CD14-positive monocyte (primary cell): ENCODE data around the gene NPW. TPM values are rescaled to one million over a fixed set of nuclear protein-coding genes. Genes with fewer than 3 reads are reported as not detected.

Source experiments
- DNase-seq, 3 donors: peaks; one replicate each; pipeline ENCODE4 v3.0.0-alpha.2; 2011 to 2022
- H2AFZ ChIP-seq: 2 replicates; pipeline ENCODE4 v1.6.0; 2012; ENCODE audit warnings: mild to moderate bottlenecking, low read depth, low read length, inconsistent platforms; ENCODE audit not compliant: insufficient read depth, poor library complexity, severe bottlenecking
- H3K27ac ChIP-seq, 2 donors: 1 replicate in 1 of 2; 2 replicates in 1 of 2; pipeline ENCODE4 v1.5.1; 2012 to 2013; ENCODE audit warnings: low read length in 2 of 2, control low read depth in 1 of 2, inconsistent platforms in 1 of 2, low read depth in 1 of 2, mild to moderate bottlenecking in 1 of 2
- H3K27me3 ChIP-seq, 2 donors: one replicate each; pipeline versions ENCODE4 v1.6.0 to v1.6.1; 2011 to 2013; ENCODE audit warnings: low read length in 2 of 2; ENCODE audit not compliant: control insufficient read depth in 2 of 2, insufficient read depth in 2 of 2
- H3K36me3 ChIP-seq, 2 donors: replicated peaks in 1 of 2; 1 replicate in 1 of 2; 2 replicates in 1 of 2; pipeline versions ENCODE4 v1.5.1 to v1.6.1; 2012 to 2013; ENCODE audit warnings: low read length in 2 of 2, control low read depth in 1 of 2, inconsistent platforms in 1 of 2, mild to moderate bottlenecking in 1 of 2; ENCODE audit not compliant: insufficient read depth in 2 of 2, control insufficient read depth in 1 of 2
- H3K4me1 ChIP-seq, 2 donors: 1 replicate in 1 of 2; 2 replicates in 1 of 2; pipeline versions ENCODE4 v1.5.1 to v1.6.1; 2012 to 2013; ENCODE audit warnings: low read length in 2 of 2, control low read depth in 1 of 2, inconsistent platforms in 1 of 2, mild to moderate bottlenecking in 1 of 2, moderate library complexity in 1 of 2; ENCODE audit not compliant: insufficient read depth in 2 of 2, control insufficient read depth in 1 of 2
- H3K4me2 ChIP-seq: replicated peaks from 2 replicates; pipeline ENCODE3; 2012; ENCODE audit warnings: low read length, moderate library complexity, mild to moderate bottlenecking; ENCODE audit not compliant: poor library complexity, severe bottlenecking; ENCODE audit errors: extremely low read depth
- H3K4me3 ChIP-seq, 3 experiments: fragments of 200-600 bp in 1 of 3; sonication (generic) in 1 of 3; replicated peaks in 1 of 3; 1 replicate in 2 of 3; 2 replicates in 1 of 3; pipeline ENCODE4 v1.5.1; 2011 to 2013; ENCODE audit warnings: low read length in 3 of 3, mild to moderate bottlenecking in 3 of 3, control low read depth in 2 of 3, low read depth in 2 of 3, inconsistent platforms in 1 of 3, moderate library complexity in 1 of 3
- H3K79me2 ChIP-seq: 2 replicates; pipeline ENCODE4 v1.6.0; 2012; ENCODE audit warnings: mild to moderate bottlenecking, control low read depth, inconsistent platforms, low read length, moderate library complexity; ENCODE audit not compliant: insufficient read depth
- H3K9ac ChIP-seq: 2 replicates; pipeline ENCODE4 v1.6.0; 2017; ENCODE audit warnings: low read length, mild to moderate bottlenecking; ENCODE audit not compliant: insufficient read depth, poor library complexity, severe bottlenecking
- H3K9me3 ChIP-seq, 2 donors: replicated peaks in 1 of 2; 1 replicate in 1 of 2; 2 replicates in 1 of 2; pipeline versions ENCODE4 v1.5.1 to v1.6.1; 2012 to 2013; ENCODE audit warnings: low read length in 2 of 2, control low read depth in 1 of 2; ENCODE audit not compliant: control insufficient read depth in 1 of 2, insufficient read depth in 1 of 2
- H4K20me1 ChIP-seq: 2 replicates; pipeline ENCODE4 v1.6.0; 2012; ENCODE audit warnings: mild to moderate bottlenecking, low read length, control low read depth, moderate library complexity; ENCODE audit not compliant: insufficient read depth
- H3K27ac Mint-ChIP-seq, 7 donors: one replicate each; pipeline ENCODE4 v1.8.0; 2020; ENCODE audit warnings: mild to moderate bottlenecking in 7 of 7, mixed read lengths in 7 of 7, moderate library complexity in 6 of 7, inconsistent platforms in 2 of 7
- H3K27me3 Mint-ChIP-seq, 3 donors: one replicate each; pipeline ENCODE4 v1.8.0; 2021 to 2022; ENCODE audit warnings: low read depth in 3 of 3, mild to moderate bottlenecking in 3 of 3, mixed read lengths in 3 of 3, moderate library complexity in 3 of 3, inconsistent platforms in 1 of 3
- H3K36me3 Mint-ChIP-seq, 2 donors: one replicate each; pipeline ENCODE4 v1.8.0; 2020; ENCODE audit warnings: mixed read lengths in 2 of 2, inconsistent platforms in 1 of 2, mild to moderate bottlenecking in 1 of 2
- H3K4me1 Mint-ChIP-seq: one replicate; pipeline ENCODE4 v1.8.0; 2020; ENCODE audit warnings: mild to moderate bottlenecking, mixed read lengths
- H3K4me3 Mint-ChIP-seq, 2 donors: one replicate each; pipeline ENCODE4 v1.8.0; 2020; ENCODE audit warnings: mild to moderate bottlenecking in 2 of 2, mixed read lengths in 2 of 2, moderate library complexity in 1 of 2
- H3K9me3 Mint-ChIP-seq, 7 donors: one replicate each; pipeline ENCODE4 v1.8.0; 2020 to 2022; ENCODE audit warnings: mixed read lengths in 7 of 7, mild to moderate bottlenecking in 6 of 7, moderate library complexity in 6 of 7, inconsistent platforms in 2 of 7
- WGBS: methylation state at CpG from one replicate; pipeline ENCODE4 v1.1.5; 2013; ENCODE audit warnings: missing lambda C conversion rate; ENCODE audit not compliant: insufficient coverage; 5-methylcytosine and 5-hydroxymethylcytosine counted together
- intact Hi-C, 2 donors: fragments of 100-400 bp; cut with micrococcal nuclease; formaldehyde crosslinking; loops; one replicate each; pipeline versions ENCODE4 v1.15.0 to v1.15.1; 2023
- polyA plus RNA-seq, 3 donors: library from polyadenylated mRNA; depleted of rRNA in 1 of 3; unstranded in 2 of 3; stranded (reverse) in 1 of 3; fragments of 300-500 nt in 2 of 3; fragments of >200 nt in 1 of 3; fragmentation: Illumina TruSeq in 2 of 3; gene quantifications; 1 replicate in 2 of 3; 2 replicates in 1 of 3; pipeline ENCODE4 v1.2.3, GENCODE V29; 2012 to 2021
- TF ChIP-seq, protein P1 (sequence below): fragments of 200-600 bp; IDR thresholded peaks from one replicate; pipeline ENCODE4 v1.8.0; 2022; ENCODE audit warnings: antibody characterized with exemption, mild to moderate bottlenecking

NPW gene
- polyA plus RNA-seq, 3 donors, result not detected

DNA sequence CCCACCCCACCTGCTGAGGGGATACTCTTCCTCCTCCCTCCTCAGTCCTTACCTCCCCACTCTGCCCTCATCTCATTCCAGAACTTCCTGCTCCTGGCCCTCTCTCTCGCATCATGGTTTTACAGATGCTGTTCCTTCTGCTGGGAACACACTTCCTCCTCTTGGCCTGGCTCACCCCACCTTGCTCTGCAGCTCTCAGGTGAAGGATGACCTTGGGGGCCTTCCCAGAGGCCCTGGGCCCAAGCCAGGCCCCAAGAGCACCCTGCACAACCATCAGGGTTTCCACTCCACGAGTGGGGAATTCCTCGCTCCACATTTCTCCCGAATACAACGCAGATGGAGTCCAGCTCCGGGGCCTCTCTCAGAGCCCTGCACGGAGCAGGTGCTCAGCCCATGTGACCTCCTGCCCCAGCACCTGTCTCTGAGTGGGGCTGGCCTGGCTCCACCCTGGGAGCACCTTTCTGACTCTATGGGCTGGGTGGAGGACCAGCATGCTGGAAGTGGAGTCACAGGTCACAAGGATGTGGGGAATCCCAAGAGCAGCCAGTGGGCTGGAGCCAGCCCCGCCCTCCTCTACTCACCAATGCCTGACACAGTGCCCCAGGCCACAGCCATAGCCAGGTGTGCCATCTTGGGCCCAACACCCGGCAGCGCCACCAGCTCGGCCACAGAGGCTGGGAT is 23.5 kb downstream of the NPW start:
- peak overlapping the region in 1 of 7 donors; percentile 46 for H3K27ac Mint-ChIP-seq
- H3K4me3 ChIP-seq, result no peak overlapping the region
- TF ChIP-seq, protein P1, sequence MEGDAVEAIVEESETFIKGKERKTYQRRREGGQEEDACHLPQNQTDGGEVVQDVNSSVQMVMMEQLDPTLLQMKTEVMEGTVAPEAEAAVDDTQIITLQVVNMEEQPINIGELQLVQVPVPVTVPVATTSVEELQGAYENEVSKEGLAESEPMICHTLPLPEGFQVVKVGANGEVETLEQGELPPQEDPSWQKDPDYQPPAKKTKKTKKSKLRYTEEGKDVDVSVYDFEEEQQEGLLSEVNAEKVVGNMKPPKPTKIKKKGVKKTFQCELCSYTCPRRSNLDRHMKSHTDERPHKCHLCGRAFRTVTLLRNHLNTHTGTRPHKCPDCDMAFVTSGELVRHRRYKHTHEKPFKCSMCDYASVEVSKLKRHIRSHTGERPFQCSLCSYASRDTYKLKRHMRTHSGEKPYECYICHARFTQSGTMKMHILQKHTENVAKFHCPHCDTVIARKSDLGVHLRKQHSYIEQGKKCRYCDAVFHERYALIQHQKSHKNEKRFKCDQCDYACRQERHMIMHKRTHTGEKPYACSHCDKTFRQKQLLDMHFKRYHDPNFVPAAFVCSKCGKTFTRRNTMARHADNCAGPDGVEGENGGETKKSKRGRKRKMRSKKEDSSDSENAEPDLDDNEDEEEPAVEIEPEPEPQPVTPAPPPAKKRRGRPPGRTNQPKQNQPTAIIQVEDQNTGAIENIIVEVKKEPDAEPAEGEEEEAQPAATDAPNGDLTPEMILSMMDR, result no peak
- no peak for DNase-seq
- H3K27me3 ChIP-seq, result no peaks in the 10 kb centered on the region
- H3K36me3 ChIP-seq, result no peaks in the 10 kb centered on the region
- peaks cover 3 to 4% of the 10 kb centered on the region in 2 donors for H3K36me3 Mint-ChIP-seq
- intact Hi-C loops, result no loop called here
- peaks cover 4% of the 10 kb centered on the region for H3K79me2 ChIP-seq
- peaks cover 17% of the 10 kb centered on the region for H3K4me1 Mint-ChIP-seq
- H3K4me2 ChIP-seq, result no peak overlapping the region
- H2AFZ ChIP-seq, result no peak overlapping the region
- no peaks in the 10 kb centered on the region for H4K20me1 ChIP-seq
- no peak overlapping the region for H3K27ac ChIP-seq
- H3K27me3 Mint-ChIP-seq, result no peaks in the 10 kb centered on the region
- H3K4me1 ChIP-seq, result peaks cover 18 to 27% of the 10 kb centered on the region in 2 donors
- no peaks in the 10 kb centered on the region for H3K9me3 ChIP-seq
- 94% methylated on average over 10 of the region's 11 CpGs for WGBS
- H3K4me3 Mint-ChIP-seq, result peak overlapping the region in 1 of 2 donors; percentile 4
- no peak overlapping the region for H3K9ac ChIP-seq
- no peaks in the 10 kb centered on the region for H3K9me3 Mint-ChIP-seq

DNA sequence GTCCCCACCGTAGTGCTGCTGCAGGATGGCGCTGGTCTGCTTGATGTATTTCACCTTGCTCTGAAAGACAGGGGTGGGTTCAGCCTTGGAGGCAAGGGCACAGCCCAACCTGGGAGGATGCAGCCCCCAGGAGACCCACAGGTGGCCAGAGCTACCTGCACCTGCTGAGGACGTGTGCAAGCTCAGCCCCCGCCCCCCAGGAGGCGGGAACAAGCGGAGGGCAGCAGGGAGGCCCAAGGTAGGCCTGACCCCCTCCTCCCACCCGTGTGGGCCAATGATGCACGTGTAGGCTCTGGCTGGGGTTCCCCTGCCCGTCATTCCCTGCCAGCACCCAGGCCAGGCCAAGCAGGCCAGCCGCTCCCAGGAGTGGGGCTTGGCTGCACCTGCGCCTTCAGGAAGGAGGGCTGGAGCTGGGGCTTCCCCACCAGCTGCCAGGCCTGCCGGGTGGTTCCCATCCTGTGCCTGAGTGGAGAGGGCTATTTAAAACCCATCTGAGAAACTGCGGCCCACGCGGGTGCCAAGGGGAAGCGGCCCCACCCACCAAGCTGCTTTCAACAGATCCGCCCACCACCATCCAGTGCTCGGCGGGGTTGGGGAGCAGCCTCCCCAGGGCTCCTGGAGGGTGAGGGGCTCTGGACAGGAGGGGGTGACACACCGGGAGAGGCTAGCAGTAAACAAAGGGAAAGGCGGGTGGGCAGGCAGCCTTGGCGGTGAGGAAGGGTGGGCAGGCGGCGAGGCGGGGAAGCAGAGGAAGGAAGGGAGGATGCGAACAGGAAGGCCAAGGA is 24.3 kb downstream of the NPW start:
- Histone ChIP-seq H3K4me3 (peak overlapping the region in 1 of 3 experiments; percentile 50), H2AFZ (peak overlapping the region; percentile 61), H3K4me2 (peak overlapping the region; percentile 59), H3K9me3 (no peaks in the 10 kb centered on the region), H3K4me1 (peaks cover 26 to 34% of the 10 kb centered on the region in 2 donors), H3K9ac (peak overlapping the region; percentile 17), H3K36me3 (no peaks in the 10 kb centered on the region), H3K27ac (no peak overlapping the region), H3K79me2 (peaks cover 11% of the 10 kb centered on the region), H4K20me1 (no peaks in the 10 kb centered on the region), H3K27me3 (no peaks in the 10 kb centered on the region)
- Mint-ChIP-seq H3K9me3 (no peaks in the 10 kb centered on the region), H3K27ac (no peak overlapping the region), H3K4me3 (peak overlapping the region; percentile 48 to 53), H3K4me1 (peaks cover 24% of the 10 kb centered on the region), H3K27me3 (no peaks in the 10 kb centered on the region), H3K36me3 (peaks cover 3 to 4% of the 10 kb centered on the region in 2 donors)
- no peak for DNase-seq
- TF ChIP-seq, protein P1, result no peak
- intact Hi-C loops, result no loop called here
- WGBS, result 45% methylated on average over 20 of the region's 26 CpGs
